HCT116 (cell line): ENCODE data around the gene IFT20. TPM values are rescaled to one million over a fixed set of nuclear protein-coding genes. Genes with fewer than 3 reads are reported as not detected.

Experiments used
- ATAC-seq: fragments of 200-7000 bp; cut with Tn5 transposase; 2 replicates; pipeline ENCODE4 v1.9.1; 2020; ENCODE audit warnings: mild to moderate bottlenecking, moderate library complexity
- BruUV-seq: library from RNA; stranded (reverse); fragments of 400-500 nt; replicated peaks from 2 replicates; lab custom pipeline; 2021; lab: Mats Ljungman, UMichigan
- CTCF ChIA-PET: fragments of 300-600 bp; sonication (Branson Sonifier 250); formaldehyde crosslinking; loops from one replicate; lab custom pipeline; 2021; ENCODE audit warnings: antibody characterized with exemption; lab: Charles Lee
- POLR2A ChIA-PET: fragments of 300-600, 350-600 bp; sonication (Branson Sonifier 250); formaldehyde crosslinking; loops from one replicate; lab custom pipeline; 2021; ENCODE audit warnings: antibody characterized with exemption; lab: Charles Lee
- RAD21 ChIA-PET, 2 experiments: fragments of 300-600 bp; sonication (Branson Sonifier 250); formaldehyde crosslinking; loops; one replicate each; lab custom pipeline; 2023; ENCODE audit warnings: low total read pairs in 2 of 2; ENCODE audit not compliant: uncharacterized antibody in 2 of 2, unreplicated experiment in 2 of 2, low non-redundant PET in 1 of 2; lab: Charles Lee
- DNase-seq: peaks from one replicate; pipeline ENCODE4 v3.0.0-alpha.2; 2010; ENCODE audit warnings: low read depth, low spot score
- H2AFZ ChIP-seq: fragments of 200-600 bp; shearing (Covaris generic), sonication (generic); 2 replicates; pipeline ENCODE4 v1.6.1; 2017; ENCODE audit warnings: low read depth, mixed run types, mixed read lengths, antibody characterized with exemption, low read length; ENCODE audit not compliant: poor library complexity, severe bottlenecking
- H3K27ac ChIP-seq: 2 replicates; pipeline ENCODE4 v1.5.1; 2012; ENCODE audit warnings: low read depth, low read length
- H3K27me3 ChIP-seq: fragments of 200-600 bp; sonication (generic); 2 replicates; pipeline ENCODE4 v1.6.1; 2016; ENCODE audit warnings: mixed run types, low read length, mixed read lengths; ENCODE audit not compliant: insufficient read depth
- H3K36me3 ChIP-seq, 2 experiments: fragments of 200-500 bp in 1 of 2; fragments of 200-600 bp in 1 of 2; sonication (Bioruptor generic) in 1 of 2; sonication (generic) in 1 of 2; 2 replicates each; pipeline versions ENCODE4 v1.5.1 to v1.6.1; 2014 to 2016; ENCODE audit warnings: low read length in 2 of 2, inconsistent platforms in 1 of 2, mixed read lengths in 1 of 2, mixed run types in 1 of 2; ENCODE audit not compliant: insufficient read depth in 2 of 2, control insufficient read depth in 1 of 2
- H3K4me1 ChIP-seq, 2 experiments: fragments of 200-600 bp in 1 of 2; sonication (generic) in 1 of 2; 2 replicates each; pipeline versions ENCODE4 v1.5.1 to v1.6.1; 2012 to 2017; ENCODE audit warnings: low read length in 2 of 2, inconsistent platforms in 1 of 2, mild to moderate bottlenecking in 1 of 2, mixed read lengths in 1 of 2, mixed run types in 1 of 2, moderate library complexity in 1 of 2; ENCODE audit not compliant: insufficient read depth in 2 of 2, control insufficient read depth in 1 of 2
- H3K4me2 ChIP-seq: fragments of 200-600 bp; sonication (generic); 2 replicates; pipeline ENCODE4 v1.6.1; 2017; ENCODE audit warnings: mixed run types, low read length, mixed read lengths
- H3K4me3 ChIP-seq, 2 experiments: fragments of 200-600 bp in 1 of 2; sonication (generic) in 1 of 2; replicated peaks in 1 of 2; 2 replicates each; pipeline ENCODE4 v1.5.1; 2011 to 2016; ENCODE audit warnings: low read length in 2 of 2, control low read depth in 1 of 2, low read depth in 1 of 2, mild to moderate bottlenecking in 1 of 2, mixed read lengths in 1 of 2, mixed run types in 1 of 2
- H3K79me2 ChIP-seq: fragments of 200-600 bp; sonication (generic); 2 replicates; pipeline ENCODE4 v1.6.1; 2017; ENCODE audit warnings: mild to moderate bottlenecking, mixed run types, low read length, moderate library complexity, mixed read lengths; ENCODE audit not compliant: insufficient read depth
- H3K9ac ChIP-seq: fragments of 200-600 bp; sonication (generic); 2 replicates; pipeline ENCODE4 v1.6.1; 2016; ENCODE audit warnings: low read length, mixed read lengths
- H3K9me2 ChIP-seq: fragments of 200-600 bp; sonication (generic), shearing (Covaris generic); 2 replicates; pipeline ENCODE4 v1.6.1; 2017; ENCODE audit warnings: mixed run types, mild to moderate bottlenecking, moderate library complexity; ENCODE audit not compliant: insufficient read depth
- H3K9me3 ChIP-seq, 2 experiments: fragments of 200-500 bp in 1 of 2; fragments of 200-600 bp in 1 of 2; sonication (Bioruptor generic) in 1 of 2; sonication (generic) in 1 of 2; 2 replicates each; pipeline ENCODE4 v1.6.1; 2014 to 2017; ENCODE audit warnings: low read length in 2 of 2, mixed read lengths in 2 of 2, inconsistent platforms in 1 of 2, low read depth in 1 of 2, mild to moderate bottlenecking in 1 of 2, mixed run types in 1 of 2, moderate library complexity in 1 of 2; ENCODE audit not compliant: control insufficient read depth in 1 of 2, insufficient read depth in 1 of 2
- H4K20me1 ChIP-seq: fragments of 200-600 bp; sonication (generic), shearing (Covaris generic); 2 replicates; pipeline ENCODE4 v1.6.1; 2017; ENCODE audit warnings: mixed run types, mild to moderate bottlenecking, moderate library complexity; ENCODE audit not compliant: insufficient read depth
- CBX3 ChIP-seq: IDR thresholded peaks from 2 replicates; pipeline ENCODE4 v1.6.1; 2012; ENCODE audit warnings: low read depth
- CTCF ChIP-seq, 3 experiments: fragments of 200-600 bp in 1 of 3; sonication (generic) in 1 of 3; IDR thresholded peaks in 2 of 3; conservative IDR thresholded peaks in 1 of 3; 2 replicates each; pipeline ENCODE4 v1.5.1; 2012 to 2017; ENCODE audit warnings: low read depth in 2 of 3, low read length in 2 of 3, antibody characterized with exemption in 1 of 3, borderline replicate concordance in 1 of 3, control low read depth in 1 of 3, mild to moderate bottlenecking in 1 of 3, mixed read lengths in 1 of 3, mixed run types in 1 of 3, moderate library complexity in 1 of 3; ENCODE audit not compliant: insufficient read depth in 1 of 3
- POLR2A ChIP-seq: IDR thresholded peaks from 2 replicates; pipeline ENCODE4 v1.7.0; 2011; ENCODE audit warnings: borderline replicate concordance; ENCODE audit not compliant: insufficient read depth, insufficient read length; ENCODE audit errors: extremely low read depth
- RAD21 ChIP-seq: IDR thresholded peaks from 2 replicates; pipeline ENCODE4 v1.6.1; 2012; ENCODE audit warnings: low read depth, mild to moderate bottlenecking
- intact Hi-C: fragments of 100-400 bp; cut with micrococcal nuclease; formaldehyde crosslinking; loops from 2 replicates; pipeline ENCODE4 v1.10.0; 2022
- total RNA-seq: library from RNA; stranded (reverse); gene quantifications from one replicate; pipeline ENCODE4 v1.2.1, GENCODE V29; 2021; ENCODE audit not compliant: unreplicated experiment

Gene IFT20
- total RNA-seq, 1 experiment from 2014 or later: 21.7 TPM

- intact Hi-C loops: no loop called here
- ChIA-PET POLR2A (no interaction called here), RAD21 (no interaction called here), CTCF (no interaction called here)
- DNase-seq (no peak), ATAC-seq (peak; percentile 50; the same call in 1 of the 2 replicates)
- BruUV-seq: no TSS peak
- 0 out of 2 replicates have a peak overlapping the region, but pooled peaks have one; percentile 7 for H3K4me2 ChIP-seq
- no peaks in the 10 kb centered on the region for H3K79me2 ChIP-seq
- TF ChIP-seq RAD21 (peak; percentile 43; the same call in 1 of the 2 replicates), CBX3 (no peak), CTCF (IDR thresholded peaks at IDR 0.05 in 2 of 3, conservative IDR thresholded peaks at IDR 0.05 in 1 of 3; ENCODE audit: borderline replicate concordance in 1 of 3, insufficient read depth in 1 of 3, low read depth in 2 of 3, low read length in 2 of 3) (peak; percentile 11 to 38 (median 33); a peak in 3 of 6 replicates)
- no peaks in the 10 kb centered on the region for H3K9me3 ChIP-seq
- H3K4me3 ChIP-seq: no peak overlapping the region
- no peak overlapping the region for H3K9ac ChIP-seq
- H3K9me2 ChIP-seq: no peaks in the 10 kb centered on the region
- no peak overlapping the region for H2AFZ ChIP-seq
- no peak overlapping the region for H3K27ac ChIP-seq
- no peaks in the 10 kb centered on the region for H3K27me3 ChIP-seq
- H3K4me1 ChIP-seq: peaks cover 0 to 9% of the 10 kb centered on the region in 2 experiments; a peak in 2 of 4 replicates
- no peaks in the 10 kb centered on the region for H4K20me1 ChIP-seq
- peaks cover 48 to 61% of the 10 kb centered on the region in 2 experiments for H3K36me3 ChIP-seq
Observed at GRCh38 chr17:28346746-28347246, 11.5 kb upstream of the IFT20 start.

GRCh38 chr17:28346199-28346580, 10.9 kb upstream of the IFT20 start:
- H3K9ac ChIP-seq: no peak overlapping the region
- DNase-seq: no peak

More at GRCh38 chr17:28346199-28346580, 10.9 kb upstream of the IFT20 start:
- no peak overlapping the region for H3K4me2 ChIP-seq
- H3K36me3 ChIP-seq: peaks cover 43 to 61% of the 10 kb centered on the region in 2 experiments
- no peaks in the 10 kb centered on the region for H3K79me2 ChIP-seq
- no peak for ATAC-seq
- intact Hi-C loops: no loop called here
- H2AFZ ChIP-seq: no peak overlapping the region
- ChIA-PET CTCF (interaction anchor here (1.0 kb wide), 1 partner anchor 10 kb away, joined by 3 read pairs; no protein-coding TSS in a partner anchor), RAD21 (no interaction called here)
- H3K27me3 ChIP-seq: no peaks in the 10 kb centered on the region
- BruUV-seq: TSS peak; percentile 5
- H3K4me3 ChIP-seq: no peak overlapping the region
- no peak for TF ChIP-seq POLR2A
- TF ChIP-seq, all 23 proteins: peak for 0
- no peaks in the 10 kb centered on the region for H3K9me2 ChIP-seq
- no peak overlapping the region for H3K27ac ChIP-seq
- H4K20me1 ChIP-seq: no peaks in the 10 kb centered on the region
- POLR2A ChIA-PET: no interaction called here
- no peaks in the 10 kb centered on the region for H3K9me3 ChIP-seq
- peaks cover 0 to 9% of the 10 kb centered on the region in 2 experiments; a peak in 2 of 4 replicates for H3K4me1 ChIP-seq
